Activated T-cell treated with anti-CD3 and anti-CD28 coated beads, Interleukin-2, amount 50 U/mL, for 48 hours (primary cell): ENCODE results near the gene DNAJC16.

ENCODE experiments used
- DNase-seq, 2 experiments: peaks; one replicate each; pipeline ENCODE4 v3.0.0-alpha.2; 2020

The DNAJC16 gene

GRCh38 chr1:15541231-15541792, 14.7 kb downstream of the DNAJC16 start:
- no peak for DNase-seq

GRCh38 chr1:15542388-15543250, 16.0 kb downstream of the DNAJC16 start:
- DNase-seq: no peak

GRCh38 chr1:15543251-15543588, 16.6 kb downstream of the DNAJC16 start:
- DNase-seq: no peak

GRCh38 chr1:15543589-15544568, 17.2 kb downstream of the DNAJC16 start:
- no peak for DNase-seq

- no peak for DNase-seq
Measured at GRCh38 chr1:15546641-15547040, 20.0 kb downstream of the DNAJC16 start.

GRCh38 chr1:15550573-15550972, 23.9 kb downstream of the DNAJC16 start:
- DNase-seq: no peak

- no peak for DNase-seq
Measured at GRCh38 chr1:15557008-15557407, 30.4 kb downstream of the DNAJC16 start.

GRCh38 chr1:15557594-15557993, 30.9 kb downstream of the DNAJC16 start:
- no peak for DNase-seq

GRCh38 chr1:15558516-15558915, 31.9 kb downstream of the DNAJC16 start:
- DNase-seq: no peak

- DNase-seq: no peak
Measured at GRCh38 chr1:15559189-15559810, 32.7 kb downstream of the DNAJC16 start.

GRCh38 chr1:15568387-15569073, 41.9 kb downstream of the DNAJC16 start:
- DNase-seq: no peak

GRCh38 chr1:15570861-15571260, 44.2 kb downstream of the DNAJC16 start:
- no peak for DNase-seq

GRCh38 chr1:15571266-15571665, 44.6 kb downstream of the DNAJC16 start:
- no peak for DNase-seq

- DNase-seq: no peak
Measured at GRCh38 chr1:15573477-15573876, 46.8 kb downstream of the DNAJC16 start.

- no peak for DNase-seq
Measured at GRCh38 chr1:15574741-15575140, 48.1 kb downstream of the DNAJC16 start.

GRCh38 chr1:15575549-15576150, 49.0 kb downstream of the DNAJC16 start:
- DNase-seq: no peak

- DNase-seq: no peak
Measured at GRCh38 chr1:15577691-15578090, 51.0 kb downstream of the DNAJC16 start.

GRCh38 chr1:15578921-15579682, 52.5 kb downstream of the DNAJC16 start:
- DNase-seq: peak; percentile 45 to 52

GRCh38 chr1:15579683-15580047, 53.0 kb downstream of the DNAJC16 start:
- no peak for DNase-seq

- no peak for DNase-seq
Measured at GRCh38 chr1:15583016-15583706, 56.5 kb downstream of the DNAJC16 start.
